SU-DHL-6 (cell line): ENCODE measurements around the gene OR52A1.

Experiments
- CTCF ChIP-seq: fragments of 200-600 bp; sonication (generic); IDR thresholded peaks from one replicate; pipeline ENCODE4 v1.5.1; 2017; ENCODE audit warnings: antibody characterized with exemption, mild to moderate bottlenecking, low read length, moderate library complexity; ENCODE audit not compliant: insufficient read depth, poor library complexity, severe bottlenecking
- EZH2phosphoT487 ChIP-seq: fragments of 200-600 bp; sonication (generic), shearing (Covaris generic); conservative IDR thresholded peaks from 2 replicates; pipeline ENCODE4 v1.6.1; 2018; ENCODE audit warnings: mild to moderate bottlenecking, antibody characterized with exemption, low read length, moderate library complexity, mixed read lengths

- TF ChIP-seq CTCF, result no peak
- no peak for TF ChIP-seq EZH2phosphoT487
Observed at GRCh38 chr11:5178046-5178837, 23.7 kb upstream of the OR52A1 start.
